A549 (cell line): ENCODE results near the gene SIDT2.

Experiments
- GATA3 ChIP-seq: IDR thresholded peaks from 2 replicates; pipeline ENCODE4 v1.6.1; 2012; ENCODE audit warnings: borderline replicate concordance
- KDM1A ChIP-seq: fragments of 200-600 bp; sonication (generic); IDR thresholded peaks from 2 replicates; pipeline ENCODE4 v1.6.1; 2016; ENCODE audit warnings: low read depth, mild to moderate bottlenecking
- ZFP36 ChIP-seq: fragments of 450-650 bp; IDR thresholded peaks from 2 replicates; pipeline ENCODE4 v1.6.1; 2014; ENCODE audit warnings: borderline replicate concordance; ENCODE audit not compliant: partially characterized antibody
- TF ChIP-seq, protein P1 (sequence below): fragments of >200 bp; sonication (Bioruptor Twin); formaldehyde crosslinking; IDR thresholded peaks from 3 replicates; pipeline ENCODE4 v1.5.1; 2016

DNA sequence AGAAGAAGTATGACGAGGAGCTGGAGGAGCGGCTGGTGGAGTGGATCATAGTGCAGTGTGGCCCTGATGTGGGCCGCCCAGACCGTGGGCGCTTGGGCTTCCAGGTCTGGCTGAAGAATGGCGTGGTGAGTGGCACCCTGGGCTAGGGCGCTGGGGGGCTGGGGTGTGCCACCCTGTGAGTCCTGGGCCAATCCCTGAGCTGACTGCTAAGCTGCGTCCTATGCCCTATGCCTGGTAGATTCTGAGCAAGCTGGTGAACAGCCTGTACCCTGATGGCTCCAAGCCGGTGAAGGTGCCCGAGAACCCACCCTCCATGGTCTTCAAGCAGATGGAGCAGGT, 24.5 kb downstream of the SIDT2 start:
- TF ChIP-seq, protein P1, sequence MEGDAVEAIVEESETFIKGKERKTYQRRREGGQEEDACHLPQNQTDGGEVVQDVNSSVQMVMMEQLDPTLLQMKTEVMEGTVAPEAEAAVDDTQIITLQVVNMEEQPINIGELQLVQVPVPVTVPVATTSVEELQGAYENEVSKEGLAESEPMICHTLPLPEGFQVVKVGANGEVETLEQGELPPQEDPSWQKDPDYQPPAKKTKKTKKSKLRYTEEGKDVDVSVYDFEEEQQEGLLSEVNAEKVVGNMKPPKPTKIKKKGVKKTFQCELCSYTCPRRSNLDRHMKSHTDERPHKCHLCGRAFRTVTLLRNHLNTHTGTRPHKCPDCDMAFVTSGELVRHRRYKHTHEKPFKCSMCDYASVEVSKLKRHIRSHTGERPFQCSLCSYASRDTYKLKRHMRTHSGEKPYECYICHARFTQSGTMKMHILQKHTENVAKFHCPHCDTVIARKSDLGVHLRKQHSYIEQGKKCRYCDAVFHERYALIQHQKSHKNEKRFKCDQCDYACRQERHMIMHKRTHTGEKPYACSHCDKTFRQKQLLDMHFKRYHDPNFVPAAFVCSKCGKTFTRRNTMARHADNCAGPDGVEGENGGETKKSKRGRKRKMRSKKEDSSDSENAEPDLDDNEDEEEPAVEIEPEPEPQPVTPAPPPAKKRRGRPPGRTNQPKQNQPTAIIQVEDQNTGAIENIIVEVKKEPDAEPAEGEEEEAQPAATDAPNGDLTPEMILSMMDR: no peak
- TF ChIP-seq ZFP36 (no peak), KDM1A (no peak), GATA3 (no peak)
